IMR-90 (cell line): ENCODE results near the gene PRKN. TPM values are rescaled to one million over a fixed set of nuclear protein-coding genes. Genes with fewer than 3 reads are reported as not detected.
"Not testable (repeated sequence)": the region's sequence is repeated elsewhere in the genome, so short reads cannot be mapped to it uniquely, and the experiment has no call there.

Source experiments
- ATAC-seq: fragments of 200-7000 bp; cut with Tn5 transposase; 2 replicates; pipeline ENCODE4 v1.9.1; 2020; ENCODE audit warnings: low read depth, mild to moderate bottlenecking, moderate library complexity
- BruUV-seq: library from RNA; stranded (reverse); fragments of 400-500 nt; replicated peaks from 2 replicates; lab custom pipeline; 2021; lab: Mats Ljungman, UMichigan
- CTCF ChIA-PET: fragments of 300-600 bp; formaldehyde crosslinking; extraction: SDS; loops from one replicate; lab custom pipeline; 2021; ENCODE audit warnings: antibody characterized with exemption; lab: Yijun Ruan, JAX
- POLR2A ChIA-PET: fragments of 300-600 bp; sonication (Branson Sonifier 250); formaldehyde crosslinking; loops from one replicate; lab custom pipeline; 2022; ENCODE audit warnings: antibody characterized with exemption; ENCODE audit not compliant: unreplicated experiment; lab: Charles Lee
- DNase-seq: peaks from one replicate; pipeline ENCODE4 v3.0.0; 2013
- H2AFZ ChIP-seq: replicated peaks from 2 replicates; pipeline ENCODE3; 2013; ENCODE audit warnings: low read length, mild to moderate bottlenecking; ENCODE audit not compliant: poor library complexity
- H2AK5ac ChIP-seq: 2 replicates; pipeline ENCODE4 v1.6.1; 2013; ENCODE audit warnings: low read depth, low read length, inconsistent platforms
- H2AK9ac ChIP-seq: replicated peaks from 2 replicates; pipeline ENCODE3; 2013; ENCODE audit warnings: mild to moderate bottlenecking, low read depth, low read length, moderate library complexity; ENCODE audit not compliant: poor library complexity
- H2BK120ac ChIP-seq: 2 replicates; pipeline ENCODE4 v1.6.1; 2013; ENCODE audit warnings: low read depth, low read length, inconsistent platforms
- H2BK15ac ChIP-seq: 3 replicates; pipeline ENCODE4 v1.6.1; 2013; ENCODE audit warnings: low read depth, low read length, inconsistent platforms
- H2BK20ac ChIP-seq: 2 replicates; pipeline ENCODE4 v1.6.1; 2013; ENCODE audit warnings: low read depth, mild to moderate bottlenecking, inconsistent platforms, low read length, moderate library complexity
- H2BK5ac ChIP-seq: 2 replicates; pipeline ENCODE4 v1.6.1; 2013; ENCODE audit warnings: mild to moderate bottlenecking, low read depth, low read length, inconsistent platforms; ENCODE audit not compliant: poor library complexity, severe bottlenecking
- H3K14ac ChIP-seq: replicated peaks from 2 replicates; pipeline ENCODE4 v1.6.1; 2013; ENCODE audit warnings: low read depth, low read length, inconsistent platforms
- H3K18ac ChIP-seq: 2 replicates; pipeline ENCODE4 v1.6.1; 2013; ENCODE audit warnings: low read depth, low read length, control low read depth
- H3K23ac ChIP-seq: 2 replicates; pipeline ENCODE4 v1.6.1; 2013; ENCODE audit warnings: low read depth, low read length, inconsistent platforms
- H3K27ac ChIP-seq: 2 replicates; pipeline ENCODE4 v1.5.1; 2013; ENCODE audit warnings: mild to moderate bottlenecking, control low read depth, low read length; ENCODE audit not compliant: insufficient read depth
- H3K27me3 ChIP-seq: 2 replicates; pipeline ENCODE4 v1.6.1; 2013; ENCODE audit warnings: low read length; ENCODE audit not compliant: control insufficient read depth, insufficient read depth
- H3K36me3 ChIP-seq: 2 replicates; pipeline ENCODE4 v1.6.1; 2013; ENCODE audit warnings: low read length, mixed read lengths; ENCODE audit not compliant: control insufficient read depth, insufficient read depth
- H3K4ac ChIP-seq: 2 replicates; pipeline ENCODE4 v1.6.1; 2013; ENCODE audit warnings: low read depth, low read length, inconsistent platforms
- H3K4me1 ChIP-seq: 2 replicates; pipeline ENCODE4 v1.6.1; 2013; ENCODE audit warnings: low read length, mixed read lengths; ENCODE audit not compliant: control insufficient read depth, insufficient read depth
- H3K4me2 ChIP-seq: 2 replicates; pipeline ENCODE4 v1.6.1; 2013; ENCODE audit warnings: low read depth, mild to moderate bottlenecking, control low read depth, low read length, moderate library complexity
- H3K4me3 ChIP-seq: 2 replicates; pipeline ENCODE4 v1.5.1; 2013; ENCODE audit warnings: low read depth, mild to moderate bottlenecking, control low read depth, low read length, moderate library complexity; ENCODE audit not compliant: insufficient read depth
- H3K56ac ChIP-seq: 2 replicates; pipeline ENCODE4 v1.6.1; 2013; ENCODE audit warnings: low read length, inconsistent platforms; ENCODE audit not compliant: insufficient read depth; ENCODE audit errors: extremely low read depth
- H3K79me1 ChIP-seq, 2 experiments: 2 replicates each; pipeline ENCODE4 v1.6.1; 2013; ENCODE audit warnings: low read length in 2 of 2, inconsistent platforms in 1 of 2, low read depth in 1 of 2
- H3K9ac ChIP-seq: 2 replicates; pipeline ENCODE4 v1.6.1; 2013; ENCODE audit warnings: low read depth, low read length, control low read depth
- H3K9me1 ChIP-seq: 2 replicates; pipeline ENCODE4 v1.6.1; 2013; ENCODE audit warnings: low read length, inconsistent platforms; ENCODE audit not compliant: insufficient read depth
- H3K9me3 ChIP-seq: 2 replicates; pipeline ENCODE4 v1.6.1; 2013; ENCODE audit warnings: low read length; ENCODE audit not compliant: control insufficient read depth, insufficient read depth
- H4K20me1 ChIP-seq: 2 replicates; pipeline ENCODE4 v1.6.1; 2013; ENCODE audit warnings: low read length, inconsistent platforms; ENCODE audit not compliant: insufficient read depth
- H4K5ac ChIP-seq: 2 replicates; pipeline ENCODE4 v1.6.1; 2013; ENCODE audit warnings: mild to moderate bottlenecking, low read depth, low read length, control low read depth
- H4K8ac ChIP-seq, 2 experiments: 2 replicates each; pipeline ENCODE4 v1.6.1; 2013; ENCODE audit warnings: low read depth in 2 of 2, low read length in 2 of 2, control low read depth in 1 of 2, inconsistent platforms in 1 of 2
- H4K91ac ChIP-seq: 2 replicates; pipeline ENCODE4 v1.6.1; 2013; ENCODE audit warnings: low read depth, low read length, inconsistent platforms; ENCODE audit not compliant: insufficient read depth
- MAFK ChIP-seq: IDR thresholded peaks from 2 replicates; pipeline ENCODE4 v1.6.1; 2012; ENCODE audit warnings: low read depth, low read length, improper control_type of control experiment
- RFX5 ChIP-seq: IDR thresholded peaks from 2 replicates; pipeline ENCODE4 v1.8.0; 2012; ENCODE audit warnings: low read depth, mild to moderate bottlenecking, low read length, moderate library complexity
- USF2 ChIP-seq: fragments of 150-350 bp; IDR thresholded peaks from 2 replicates; pipeline ENCODE4 v1.6.1; 2017; ENCODE audit warnings: mild to moderate bottlenecking, antibody characterized with exemption, low read length, low read depth
- WGBS, 2 experiments: methylation state at CpG; one replicate each; pipeline versions ENCODE4 v1.1.5 to v1.1.7; 2013; ENCODE audit warnings: missing lambda C conversion rate in 2 of 2; ENCODE audit not compliant: insufficient read length in 1 of 2; ENCODE audit errors: extremely low coverage in 2 of 2; 5-methylcytosine and 5-hydroxymethylcytosine counted together
- dilution Hi-C: fragments of 300-500 bp; cut with HindIII; formaldehyde crosslinking; loops from one replicate; pipeline ENCODE4 v1.14.3; 2018; ENCODE audit warnings: low sequenced_read_pairs; ENCODE audit not compliant: unreplicated experiment
- in situ Hi-C: fragments of 300-500 bp; cut with MboI; formaldehyde crosslinking; loops from 3 replicates; pipeline ENCODE4 v1.14.3; 2019; ENCODE audit warnings: low sequenced_read_pairs, inconsistent platforms, mixed read lengths
- intact Hi-C: fragments of 100-400 bp; cut with micrococcal nuclease; formaldehyde crosslinking; loops from 2 replicates; pipeline ENCODE4 v1.10.0; 2022
- polyA plus RNA-seq, 3 experiments: library from polyadenylated mRNA; depleted of rRNA; stranded (reverse); fragments of >200 nt; gene quantifications; 2 replicates each; pipeline ENCODE4 v1.2.3, GENCODE V29; 2012; ENCODE audit warnings: low replicate concordance in 1 of 3
- total RNA-seq: library from RNA; depleted of rRNA; stranded (reverse); fragments of >200 nt; gene quantifications from 2 replicates; pipeline ENCODE4 v1.2.3, GENCODE V29; 2012

Gene PRKN
- total and polyA plus RNA-seq, 2 of the 4 experiments (the other 2 are of a cell fraction) = 0.15 to 0.18 TPM

GRCh38 chr6:161826512-161826911 lies 901.1 kb downstream of the PRKN start:
- Histone ChIP-seq H2BK5ac (no peak overlapping the region), H3K4me2 (no peak overlapping the region), H3K14ac (no peak overlapping the region), H2BK20ac (no peak overlapping the region), H3K36me3 (no peaks in the 10 kb centered on the region), H2AK9ac (no peak overlapping the region), H4K91ac (no peak overlapping the region), H3K4ac (no peak overlapping the region), H3K9me1 (no peaks in the 10 kb centered on the region), H3K4me3 (no peak overlapping the region), H3K79me1 (no peaks in the 10 kb centered on the region), H2BK15ac (no peak overlapping the region), H3K4me1 (no peaks in the 10 kb centered on the region), H3K9ac (no peak overlapping the region), H2AK5ac (no peak overlapping the region), H3K27me3 (no peaks in the 10 kb centered on the region), H2AFZ (no peak overlapping the region), H4K20me1 (no peaks in the 10 kb centered on the region), H3K18ac (no peak overlapping the region), H3K27ac (no peak overlapping the region), H2BK120ac (no peak overlapping the region), H3K9me3 (peaks cover 15% of the 10 kb centered on the region), H3K23ac (no peak overlapping the region), H3K56ac (no peak overlapping the region), H4K8ac (no peak overlapping the region), H4K5ac (no peak overlapping the region)
- TF ChIP-seq USF2 (no peak), RFX5 (no peak), MAFK (no peak)
- ChIA-PET POLR2A (no interaction called here), CTCF (no interaction called here)
- in situ Hi-C loops = no loop called here
- DNase-seq (no peak), ATAC-seq (no peak)
- BruUV-seq = no TSS peak
- dilution Hi-C loops = no loop called here
- intact Hi-C loops = no loop called here
- WGBS, 2 experiments = no CpG with 5 or more reads among the region's 6 CpGs

DNA sequence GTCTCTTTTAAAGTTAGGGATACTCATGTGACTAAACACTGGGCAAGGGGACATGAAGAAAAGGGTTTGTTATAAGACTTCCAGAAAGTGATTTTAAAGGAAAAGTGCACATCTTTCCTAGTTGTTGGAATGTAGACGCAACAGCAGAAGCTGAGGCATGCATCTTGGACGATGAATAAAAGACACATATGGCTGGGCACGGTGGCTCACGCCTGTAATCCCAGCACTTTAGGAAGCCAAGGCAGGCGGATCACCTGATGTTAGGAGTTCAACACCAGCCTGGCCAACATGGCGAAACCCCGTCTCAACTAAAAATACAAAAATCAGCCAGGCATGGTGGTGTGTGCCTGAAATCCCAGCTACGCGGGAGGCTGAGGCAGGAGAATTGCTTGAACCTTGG lies 905.4 kb downstream of the PRKN start:
- H3K18ac ChIP-seq, BruUV-seq, H3K9me3 ChIP-seq, dilution Hi-C loops, H2AFZ ChIP-seq, H2BK20ac ChIP-seq, H3K36me3 ChIP-seq, H2BK15ac ChIP-seq, H3K23ac ChIP-seq, H3K4ac ChIP-seq, H4K5ac ChIP-seq, ATAC-seq, CTCF ChIA-PET, H3K14ac ChIP-seq, intact Hi-C loops, H3K27ac ChIP-seq, H3K4me1 ChIP-seq, in situ Hi-C loops, H3K9ac ChIP-seq, H3K9me1 ChIP-seq, H2BK5ac ChIP-seq, H3K4me3 ChIP-seq, H4K91ac ChIP-seq, H3K4me2 ChIP-seq, H3K79me1 ChIP-seq, H2AK9ac ChIP-seq, H4K20me1 ChIP-seq, H4K8ac ChIP-seq, POLR2A ChIA-PET, H3K27me3 ChIP-seq, H2AK5ac ChIP-seq, H3K56ac ChIP-seq, DNase-seq, H2BK120ac ChIP-seq: not testable (repeated sequence)
- 80% methylated on average over 2 of the region's 9 CpGs; no CpG with 5 or more reads in 1 of the 2 experiments for WGBS, 2 experiments
